Ascending aorta (tissue), 2 donors: ENCODE results near the gene STXBP2. TPM values are rescaled to one million over a fixed set of nuclear protein-coding genes. Genes with fewer than 3 reads are reported as not detected.

Experiments
- DNase-seq, 2 donors: peaks; one replicate each; pipeline ENCODE4 v3.0.0-alpha.2; 2019; ENCODE audit warnings: low spot score in 2 of 2
- H3K27ac ChIP-seq, 2 donors: fragments of 200-600 bp; sonication (generic); one replicate each; pipeline ENCODE4 v1.5.1; 2016 to 2017; ENCODE audit warnings: mild to moderate bottlenecking in 1 of 2
- H3K27me3 ChIP-seq: fragments of 200-600 bp; sonication (generic); one replicate; pipeline ENCODE4 v1.5.1; 2017
- H3K36me3 ChIP-seq, 2 donors: fragments of 200-600 bp; sonication (generic); one replicate each; pipeline ENCODE4 v1.5.1; 2016
- H3K4me1 ChIP-seq, 2 donors: fragments of 200-600 bp; sonication (generic); one replicate each; pipeline ENCODE4 v1.5.1; 2016 to 2017; ENCODE audit warnings: mild to moderate bottlenecking in 1 of 2
- H3K4me3 ChIP-seq, 2 donors: fragments of 200-600 bp; sonication (generic); one replicate each; pipeline ENCODE4 v1.5.1; 2016 to 2017; ENCODE audit warnings: mild to moderate bottlenecking in 1 of 2
- H3K9me3 ChIP-seq, 2 donors: fragments of 200-600 bp; sonication (generic); one replicate each; pipeline ENCODE4 v1.5.1; 2016
- intact Hi-C: fragments of 100-400 bp; cut with DNase I; formaldehyde crosslinking; loops from one replicate; pipeline ENCODE4 v1.15.1; 2023
- total RNA-seq: library from RNA; depleted of rRNA; stranded (reverse); fragments of >200 nt; gene quantifications from one replicate; pipeline ENCODE4 v1.1.0, GENCODE V29; 2016
- TF ChIP-seq, protein P1 (sequence below), 3 experiments: fragments of 200-600 bp in 2 of 3; fragments of 450-650 bp in 1 of 3; sonication (generic) in 2 of 3; IDR thresholded peaks; one replicate each; pipeline ENCODE4 v1.5.1; 2016 to 2019; ENCODE audit warnings: antibody characterized with exemption in 3 of 3, mild to moderate bottlenecking in 1 of 3, moderate library complexity in 1 of 3

Gene STXBP2
- total RNA-seq, 1 donor from 2014 or later = 26.6 TPM

DNA sequence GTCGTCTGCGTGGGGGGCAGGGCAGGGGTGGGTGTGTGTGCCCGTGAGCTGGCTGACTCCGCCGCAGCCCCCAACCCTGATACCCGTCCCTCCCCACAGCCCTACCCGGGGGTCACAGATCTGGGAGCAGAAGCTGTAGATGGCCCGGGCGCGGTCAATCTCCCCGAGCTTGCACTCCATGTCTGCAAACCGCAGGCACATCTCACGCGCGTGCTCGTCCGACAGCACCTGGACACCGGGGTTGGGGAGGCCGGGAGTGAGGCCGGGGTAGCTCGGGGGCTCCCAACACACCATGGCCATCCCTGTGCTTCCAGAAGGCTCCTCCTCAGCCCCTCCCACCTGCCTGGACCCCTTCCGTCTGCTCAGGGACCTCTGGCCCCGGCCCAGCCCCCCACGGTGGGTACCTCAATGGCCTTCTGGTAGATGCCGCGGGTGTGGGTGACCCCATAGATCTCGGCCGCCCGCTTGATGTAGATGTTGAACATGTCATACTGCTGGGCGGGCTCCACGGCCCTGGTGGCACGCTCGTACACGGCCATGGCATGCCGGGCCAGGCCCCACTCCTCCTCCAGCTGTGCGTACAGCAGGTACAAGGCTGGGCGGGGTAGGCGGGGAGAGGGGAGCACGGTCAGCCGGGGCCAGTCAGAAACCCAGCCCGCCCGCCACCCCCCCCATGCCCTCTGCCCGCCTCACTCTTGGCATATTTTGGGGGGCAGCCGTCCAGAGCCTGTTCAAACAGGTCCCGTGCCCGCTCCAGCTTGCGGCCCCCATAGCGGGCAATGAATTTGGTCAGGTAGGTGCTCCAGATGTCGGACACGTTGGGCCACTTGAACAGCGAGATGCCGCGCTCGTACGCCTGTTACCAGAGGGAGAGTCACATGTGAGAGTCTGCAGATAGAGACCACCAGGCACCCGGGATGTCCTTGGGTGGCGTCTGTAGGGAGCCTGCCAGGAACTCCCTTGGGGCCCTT is 16.2 kb upstream of the STXBP2 start:
- H3K4me3 ChIP-seq = no peak overlapping the region
- TF ChIP-seq, protein P1, sequence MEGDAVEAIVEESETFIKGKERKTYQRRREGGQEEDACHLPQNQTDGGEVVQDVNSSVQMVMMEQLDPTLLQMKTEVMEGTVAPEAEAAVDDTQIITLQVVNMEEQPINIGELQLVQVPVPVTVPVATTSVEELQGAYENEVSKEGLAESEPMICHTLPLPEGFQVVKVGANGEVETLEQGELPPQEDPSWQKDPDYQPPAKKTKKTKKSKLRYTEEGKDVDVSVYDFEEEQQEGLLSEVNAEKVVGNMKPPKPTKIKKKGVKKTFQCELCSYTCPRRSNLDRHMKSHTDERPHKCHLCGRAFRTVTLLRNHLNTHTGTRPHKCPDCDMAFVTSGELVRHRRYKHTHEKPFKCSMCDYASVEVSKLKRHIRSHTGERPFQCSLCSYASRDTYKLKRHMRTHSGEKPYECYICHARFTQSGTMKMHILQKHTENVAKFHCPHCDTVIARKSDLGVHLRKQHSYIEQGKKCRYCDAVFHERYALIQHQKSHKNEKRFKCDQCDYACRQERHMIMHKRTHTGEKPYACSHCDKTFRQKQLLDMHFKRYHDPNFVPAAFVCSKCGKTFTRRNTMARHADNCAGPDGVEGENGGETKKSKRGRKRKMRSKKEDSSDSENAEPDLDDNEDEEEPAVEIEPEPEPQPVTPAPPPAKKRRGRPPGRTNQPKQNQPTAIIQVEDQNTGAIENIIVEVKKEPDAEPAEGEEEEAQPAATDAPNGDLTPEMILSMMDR (IDR thresholded peaks at IDR 0.05) = no peak
- H3K9me3 ChIP-seq = no peaks in the 10 kb centered on the region
- H3K4me1 ChIP-seq = no peaks in the 10 kb centered on the region
- H3K27me3 ChIP-seq = no peaks in the 10 kb centered on the region
- no peak overlapping the region for H3K27ac ChIP-seq
- peaks cover 69 to 76% of the 10 kb centered on the region in 2 donors for H3K36me3 ChIP-seq
- no peak for DNase-seq
- intact Hi-C loops = no loop called here

DNA sequence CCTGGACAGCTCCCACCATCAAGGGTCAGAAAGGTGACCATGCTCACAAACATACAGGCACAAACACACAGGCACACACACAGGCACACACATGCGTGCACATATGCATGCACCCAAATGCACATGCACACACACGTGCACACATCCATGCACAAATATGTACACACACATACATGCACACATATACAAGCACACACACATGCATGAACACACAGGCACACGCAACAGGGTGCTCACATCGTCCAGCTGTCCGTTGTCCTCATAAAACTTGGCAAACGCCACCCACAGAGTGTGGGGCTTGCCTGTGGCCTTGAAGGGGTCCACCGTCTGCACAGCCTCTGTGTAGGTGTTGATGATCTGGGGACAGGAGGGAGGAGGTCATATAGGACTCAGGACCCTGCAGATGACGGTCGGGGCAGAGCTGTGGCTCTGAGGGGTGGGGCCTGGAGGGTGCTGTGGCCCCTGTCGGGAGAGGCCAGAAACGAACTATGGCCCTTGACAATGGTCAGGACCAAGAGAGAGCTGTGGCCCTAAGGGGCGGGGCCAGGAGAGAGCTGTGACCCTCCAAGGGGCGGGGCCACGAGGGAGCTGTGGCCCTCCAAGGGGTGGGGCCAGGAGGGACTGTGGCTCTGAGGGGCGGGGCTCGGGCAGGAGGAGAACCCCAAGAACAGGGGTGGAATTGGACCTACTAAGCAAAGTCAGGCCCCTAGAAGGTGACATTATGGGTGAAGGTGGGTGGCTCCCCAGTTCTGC is 13.8 kb upstream of the STXBP2 start:
- intact Hi-C loops = no loop called here

GRCh38 chr19:7623725-7624603 is 12.9 kb upstream of the STXBP2 start:
- H3K27me3 ChIP-seq = no peaks in the 10 kb centered on the region
- H3K36me3 ChIP-seq = peaks cover 69 to 82% of the 10 kb centered on the region in 2 donors
- no peak for DNase-seq
- H3K4me3 ChIP-seq = no peak overlapping the region
- no peak overlapping the region for H3K27ac ChIP-seq
- no peaks in the 10 kb centered on the region for H3K9me3 ChIP-seq
- TF ChIP-seq, protein P1 (IDR thresholded peaks at IDR 0.05) = no peak
- intact Hi-C loops = no loop called here
- peaks cover 0 to 18% of the 10 kb centered on the region in 2 donors for H3K4me1 ChIP-seq

More for the DNA sequence above, 13.8 kb upstream of the STXBP2 start:
- Histone ChIP-seq H3K27ac (no peak overlapping the region), H3K36me3 (peaks cover 69 to 91% of the 10 kb centered on the region in 2 donors), H3K9me3 (no peaks in the 10 kb centered on the region), H3K27me3 (no peaks in the 10 kb centered on the region), H3K4me1 (peaks cover 0 to 9% of the 10 kb centered on the region in 2 donors), H3K4me3 (no peak overlapping the region)
- TF ChIP-seq, protein P1 (IDR thresholded peaks at IDR 0.05) = no peak
- no peak for DNase-seq

GRCh38 chr19:7624810-7625209 is 12.1 kb upstream of the STXBP2 start:
- Histone ChIP-seq H3K27me3 (no peaks in the 10 kb centered on the region), H3K36me3 (peaks cover 60 to 74% of the 10 kb centered on the region in 2 donors), H3K4me1 (peaks cover 0 to 18% of the 10 kb centered on the region in 2 donors), H3K4me3 (no peak overlapping the region), H3K27ac (no peak overlapping the region), H3K9me3 (no peaks in the 10 kb centered on the region)
- DNase-seq = no peak
- TF ChIP-seq, protein P1 (IDR thresholded peaks at IDR 0.05) = no peak
- intact Hi-C loops = loop anchor here (5.0 kb wide), 2 partner anchors 88 to 682 kb away; partner anchors contain the start of genes CD320 and PNPLA6
